Suprapubic skin (tissue), 3 donors: ENCODE measurements around the gene SMLR1.

Source experiments
- CTCF ChIP-seq, 2 donors: fragments of 200-600 bp in 1 of 2; fragments of 450-650 bp in 1 of 2; sonication (generic) in 1 of 2; IDR thresholded peaks; one replicate each; pipeline ENCODE4 v1.5.1; 2016 to 2019; ENCODE audit warnings: antibody characterized with exemption in 2 of 2, mild to moderate bottlenecking in 1 of 2, moderate library complexity in 1 of 2
- POLR2A ChIP-seq, 2 donors: fragments of 450-650 bp; IDR thresholded peaks; one replicate each; pipeline ENCODE4 v1.6.1; 2017; ENCODE audit warnings: antibody characterized with exemption in 2 of 2, mild to moderate bottlenecking in 2 of 2, moderate library complexity in 2 of 2

GRCh38 chr6:130779658-130780033 lies 47.6 kb upstream of the SMLR1 start:
- no peak for TF ChIP-seq CTCF (IDR thresholded peaks at IDR 0.05)
- no peak for TF ChIP-seq POLR2A (IDR thresholded peaks at IDR 0.05)
